ENCODE data around the gene CASP9.
"Not testable (repeated sequence)": the region's sequence is repeated elsewhere in the genome, so short reads cannot be mapped to it uniquely, and the experiment has no call there.

The CASP9 gene

DNA sequence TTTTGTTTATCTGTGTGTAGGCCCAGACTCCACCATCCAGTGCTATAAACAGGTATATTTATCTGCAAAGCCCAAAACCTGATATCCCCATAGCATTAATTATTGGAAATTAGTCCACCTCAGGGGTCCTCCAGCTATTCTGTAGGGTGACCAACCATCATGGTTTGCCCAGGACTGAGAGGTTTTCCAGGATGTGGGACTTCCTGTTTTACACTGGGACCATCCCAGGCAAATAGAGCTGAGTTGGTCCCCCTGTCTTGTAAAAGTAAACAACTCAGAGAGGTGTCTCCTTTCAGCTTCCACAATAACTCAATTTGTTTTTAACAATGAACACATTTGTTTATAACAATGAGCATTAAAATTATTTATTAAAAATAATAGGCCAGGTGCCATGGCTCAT is 55.9 kb downstream of the CASP9 start:
- DNase-seq, result no peak

GRCh38 chr1:15466955-15467625 is 56.9 kb downstream of the CASP9 start:
- DNase-seq, result not testable (repeated sequence)

- DNase-seq, result no peak
These were observed 58.3 kb downstream of the CASP9 start for GRCh38 chr1:15465674-15466073.

GRCh38 chr1:15463926-15464322 is 60.1 kb downstream of the CASP9 start:
- DNase-seq, result not testable (repeated sequence)

GRCh38 chr1:15463064-15463800 is 60.8 kb downstream of the CASP9 start:
- DNase-seq, result not testable (repeated sequence)

DNA sequence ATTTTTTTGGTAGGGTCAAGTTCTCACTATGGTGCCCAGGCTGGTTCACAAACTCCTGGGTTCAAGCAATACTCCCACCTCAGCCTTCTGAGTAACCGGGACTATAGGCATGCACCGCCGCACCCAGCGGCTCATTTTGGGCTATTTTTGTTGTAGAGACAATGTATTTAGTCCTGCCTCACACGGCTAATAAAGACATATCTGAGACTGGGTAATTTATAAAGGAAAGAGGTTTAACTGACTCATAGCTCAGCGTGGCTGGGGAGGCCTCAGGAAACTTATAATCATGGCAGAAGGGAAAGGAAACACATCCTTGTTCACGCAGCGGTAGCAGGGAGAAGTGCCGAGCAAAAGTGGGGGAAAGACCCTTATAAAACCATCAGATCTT is 63.3 kb downstream of the CASP9 start:
- no peak for DNase-seq

GRCh38 chr1:15459771-15460707 is 64.0 kb downstream of the CASP9 start:
- DNase-seq, result no peak

GRCh38 chr1:15458388-15458787 is 65.6 kb downstream of the CASP9 start:
- DNase-seq, result not testable (repeated sequence)

DNA sequence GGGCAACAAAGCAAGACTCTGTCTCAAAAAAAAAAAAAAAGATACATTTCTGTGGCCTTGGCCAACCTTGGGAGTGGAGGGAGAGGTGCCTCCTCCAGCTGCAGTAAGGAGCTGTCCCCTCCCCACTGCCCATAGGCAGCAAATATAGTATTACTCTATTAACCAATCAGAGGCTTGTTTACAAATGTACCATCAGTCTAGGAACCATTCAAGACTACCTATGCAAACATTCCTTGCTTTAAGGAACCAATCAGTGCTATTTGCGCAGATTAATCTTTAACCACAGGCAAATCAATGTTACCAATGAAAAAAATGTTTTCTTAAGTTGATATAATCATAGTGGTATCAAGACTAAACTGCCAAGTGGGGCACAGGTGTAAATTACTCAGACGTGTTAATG is 66.4 kb downstream of the CASP9 start:
- no peak for DNase-seq

DNA sequence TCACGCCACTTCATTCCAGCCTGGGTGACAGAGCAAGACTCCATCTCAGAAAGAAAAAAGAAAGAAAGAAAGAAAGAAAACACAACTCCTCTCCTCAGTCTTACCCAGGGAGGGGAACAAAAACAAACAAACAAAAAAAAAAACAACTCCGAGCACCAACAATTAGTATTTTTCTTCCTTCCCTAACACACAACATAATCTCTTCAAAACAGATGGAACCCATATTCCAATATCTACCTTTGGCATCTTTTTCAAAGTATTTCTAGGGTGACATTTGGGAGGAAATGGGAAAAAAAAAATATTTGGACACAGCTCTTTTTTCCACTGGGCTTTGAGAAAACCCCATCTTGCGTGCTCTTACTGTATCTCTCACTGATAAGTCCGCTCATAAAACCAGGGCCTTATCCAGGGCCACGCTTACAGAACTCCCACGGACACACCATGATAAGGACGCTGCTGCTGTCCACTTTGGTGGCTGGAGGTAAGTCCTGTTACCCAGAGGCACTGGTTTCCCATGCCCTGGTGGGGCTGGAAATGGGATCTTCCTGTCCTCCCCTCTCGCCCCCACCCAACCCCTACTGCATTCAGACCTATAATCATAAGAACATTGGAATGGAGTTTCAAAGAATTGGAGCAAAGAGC is 67.6 kb downstream of the CASP9 start, which contains the start of gene CELA2A:
TSS of gene CELA2A (plus strand) at position 420 of the 642 bp plus-strand sequence. CDS start at position 442, 22 bp downstream.
- DNase-seq, result no peak

- no peak for DNase-seq
These were observed 68.5 kb downstream of the CASP9 start for GRCh38 chr1:15455522-15455921.

DNA sequence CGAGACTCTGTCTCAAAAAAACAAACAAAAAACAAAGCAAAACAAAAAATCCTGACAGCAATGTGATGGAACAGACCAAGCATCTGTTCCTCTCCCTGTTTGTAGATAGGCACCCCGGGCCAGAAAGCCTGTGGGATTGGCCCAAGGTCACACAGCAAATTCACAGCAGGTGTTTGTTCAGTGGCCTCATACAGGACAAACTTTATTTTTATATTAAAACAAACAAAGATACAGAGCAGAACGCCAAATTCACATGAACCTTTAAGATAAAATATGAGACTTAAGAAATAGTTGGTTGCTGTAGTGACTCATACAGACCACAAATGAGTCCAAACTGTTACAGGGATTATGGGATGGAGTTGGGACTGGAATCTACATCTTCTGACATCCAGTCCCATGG is 69.8 kb downstream of the CASP9 start:
- no peak for DNase-seq

- DNase-seq, result no peak
These were observed 70.3 kb downstream of the CASP9 start for GRCh38 chr1:15453734-15454133.

GRCh38 chr1:15452866-15453571 is 71.0 kb downstream of the CASP9 start:
- no peak for DNase-seq

DNA sequence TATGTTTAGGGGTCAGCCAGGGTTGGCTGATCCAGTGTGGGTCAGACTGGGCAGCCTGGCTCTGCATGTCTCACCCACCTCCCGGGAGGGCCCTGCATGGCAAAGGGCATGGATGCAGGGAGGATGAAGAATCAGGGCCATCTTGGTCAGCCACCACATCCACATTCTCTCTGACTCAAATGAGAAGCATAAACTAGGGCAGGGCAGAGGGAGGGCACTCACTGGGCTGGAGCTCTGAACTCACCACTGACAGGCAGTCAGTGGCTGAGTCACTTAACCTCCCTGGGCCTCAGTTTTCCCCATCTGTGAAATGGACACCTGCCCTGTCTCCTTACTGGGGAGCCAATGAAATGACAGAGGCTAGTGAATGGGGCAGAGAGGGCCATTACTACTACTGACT is 71.8 kb downstream of the CASP9 start:
- DNase-seq, result no peak

GRCh38 chr1:15451014-15451722 is 72.8 kb downstream of the CASP9 start:
- no peak for DNase-seq

DNA sequence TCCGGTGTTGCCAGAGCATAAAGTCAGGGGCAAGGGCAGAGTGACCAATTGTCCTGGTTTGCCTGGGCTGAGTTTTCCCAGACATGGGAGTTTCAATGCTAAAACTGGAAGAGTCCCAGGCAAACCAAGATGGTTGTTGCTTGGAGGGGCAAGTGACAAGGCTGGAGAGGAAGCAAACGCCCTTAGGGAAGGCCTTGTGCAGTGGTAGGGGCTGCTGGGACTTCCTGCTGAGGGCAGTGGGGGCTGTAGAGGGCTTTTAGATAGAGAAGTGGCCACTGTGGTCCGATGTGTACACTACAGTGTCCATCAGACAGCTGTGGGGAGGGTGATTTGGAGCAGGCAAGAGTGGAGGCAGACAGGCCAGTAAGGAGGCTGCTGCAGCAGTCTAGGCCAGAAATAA is 74.4 kb downstream of the CASP9 start:
- no peak for DNase-seq

- no peak for DNase-seq
These were observed 75.0 kb downstream of the CASP9 start for GRCh38 chr1:15448877-15449462.

DNA sequence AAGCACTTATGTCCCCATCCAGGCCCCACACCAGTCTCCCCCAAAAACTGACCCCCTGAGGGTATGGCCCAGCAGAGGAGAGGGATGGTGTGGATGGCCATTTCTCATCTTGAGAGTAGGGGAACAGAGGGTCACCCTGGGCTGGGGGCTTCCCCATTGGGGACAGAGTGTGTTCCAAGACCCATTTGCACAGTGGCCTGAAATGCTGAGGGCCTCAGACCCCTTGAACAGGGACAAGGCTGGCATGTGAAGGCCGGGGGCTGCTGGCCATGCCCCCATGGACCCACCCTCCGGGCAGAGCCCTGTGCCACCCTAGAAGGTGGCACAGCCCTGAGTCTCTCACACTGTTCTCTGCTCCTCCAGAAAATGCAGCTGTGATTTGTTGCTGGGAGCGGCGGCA is 77.8 kb downstream of the CASP9 start:
- DNase-seq, result no peak

- DNase-seq, result no peak
These were observed 78.5 kb downstream of the CASP9 start for GRCh38 chr1:15445390-15446122.

Data from activated naive CD4-positive, alpha-beta T cell treated with Interleukin-2 at 50 U/mL for 16 hours (primary cell).